Measurements from ENCODE around the gene GPR17. TPM values are rescaled to one million over a fixed set of nuclear protein-coding genes. Genes with fewer than 3 reads are reported as not detected.

GPR17 gene
- total RNA-seq, 1 experiment from 2014 or later = 0.35 TPM

- Histone ChIP-seq H4K91ac (ENCODE audit: insufficient read length, low read depth, low read length) (no peak overlapping the region), H3K27me3 (ENCODE audit: insufficient read depth, low read length) (no peaks in the 10 kb centered on the region), H3K23ac (ENCODE audit: insufficient read length, low read depth, low read length) (no peak overlapping the region), H3K9ac (ENCODE audit: extremely low read depth, insufficient read length, low read length) (no peak overlapping the region), H3K23me2 (ENCODE audit: insufficient read length, low read depth, low read length, poor library complexity, severe bottlenecking) (no peaks in the 10 kb centered on the region), H3K4ac (ENCODE audit: low read depth, low read length) (no peak overlapping the region), H3K18ac (ENCODE audit: insufficient read length, low read depth, low read length) (no peak overlapping the region), H2BK5ac (ENCODE audit: insufficient read length, low read length) (no peak overlapping the region), H2BK120ac (ENCODE audit: low read depth, low read length, poor library complexity, severe bottlenecking) (no peak overlapping the region), H2BK20ac (ENCODE audit: low read depth, low read length, poor library complexity, severe bottlenecking) (no peak overlapping the region), H3K4me1 (ENCODE audit: insufficient read depth, low read length) (no peaks in the 10 kb centered on the region), H3K14ac (ENCODE audit: insufficient read depth, low read length) (no peak overlapping the region), H4K8ac (replicated peaks; ENCODE audit: insufficient read length, low read depth, low read length) (no peak overlapping the region), H3T11ph (ENCODE audit: low read length) (no peak overlapping the region), H3K4me2 (ENCODE audit: insufficient read depth, insufficient read length, low read length) (no peak overlapping the region), H3K9me3 (ENCODE audit: control insufficient read depth, low read depth, low read length) (no peaks in the 10 kb centered on the region), H2BK15ac (ENCODE audit: low read depth, low read length) (no peak overlapping the region), H4K20me1 (ENCODE audit: control insufficient read depth, insufficient read depth, insufficient read length) (no peaks in the 10 kb centered on the region), H3K79me1 (ENCODE audit: insufficient read depth, low read depth, low read length, poor library complexity, severe bottlenecking) (no peaks in the 10 kb centered on the region), H3K27ac (ENCODE audit: insufficient read length, low read depth, low read length) (no peak overlapping the region), H2AFZ (ENCODE audit: low read length) (no peak overlapping the region), H3K56ac (ENCODE audit: insufficient read length, low read depth, low read length) (no peak overlapping the region), H4K5ac (ENCODE audit: insufficient read length, low read depth, low read length) (no peak overlapping the region), H3K79me2 (ENCODE audit: insufficient read depth, low read length) (no peaks in the 10 kb centered on the region), H2AK5ac (ENCODE audit: insufficient read length, low read length) (no peak overlapping the region), H2BK12ac (ENCODE audit: insufficient read length, low read depth, low read length) (no peak overlapping the region)
- H3K27me3 Mint-ChIP-seq (ENCODE audit: low read depth) = no peaks in the 10 kb centered on the region
- H3K36me3 Mint-ChIP-seq (ENCODE audit: insufficient read depth in 1 of 3, low read depth in 3 of 3) = no peaks in the 10 kb centered on the region
- DNase-seq = no peak
- H3K27ac Mint-ChIP-seq = no peak overlapping the region
- H3K4me1 Mint-ChIP-seq = no peaks in the 10 kb centered on the region
- no peak overlapping the region for H3K4me3 Mint-ChIP-seq
- no CpG with 5 or more reads among the region's 4 CpGs for WGBS (ENCODE audit: extremely low coverage, insufficient read length, low lambda C conversion rate)
- TF ChIP-seq CTCF (conservative IDR thresholded peaks at IDR 0.05) = no peak
- no peaks in the 10 kb centered on the region; a peak in 1 of 5 replicates for H3K9me3 Mint-ChIP-seq
These were observed 48.0 kb upstream of the GPR17 start for GRCh38 chr2:127597984-127598380.

All from H9 (cell line).